WERI-Rb-1 (cell line): ENCODE data around the gene PSTPIP1.

Experiments used
- DNase-seq: peaks from one replicate; pipeline ENCODE4 v3.0.0-alpha.2; 2020
- H3K27ac ChIP-seq: fragments of 250-450 bp; sonication (Bioruptor Pico); 2 replicates; pipeline ENCODE4 v1.5.1; 2020; ENCODE audit warnings: mild to moderate bottlenecking, moderate library complexity
- H3K27me3 ChIP-seq: fragments of 250-450 bp; sonication (Bioruptor Pico); 2 replicates; pipeline ENCODE4 v1.5.1; 2021; ENCODE audit warnings: mild to moderate bottlenecking, low read depth, moderate library complexity; ENCODE audit not compliant: insufficient read depth, severe bottlenecking
- H3K36me3 ChIP-seq: fragments of 250-450 bp; sonication (Bioruptor Pico); 2 replicates; pipeline ENCODE4 v1.5.1; 2020; ENCODE audit warnings: mild to moderate bottlenecking, moderate library complexity
- H3K4me3 ChIP-seq: 2 replicates; pipeline ENCODE4 v1.5.1; 2011; ENCODE audit warnings: low read depth, mild to moderate bottlenecking, control low read depth, low read length
- H3K9me3 ChIP-seq: fragments of 250-450 bp; sonication (Bioruptor Pico); 2 replicates; pipeline ENCODE4 v1.5.1; 2021; ENCODE audit warnings: mild to moderate bottlenecking, moderate library complexity; ENCODE audit not compliant: severe bottlenecking
- TF ChIP-seq, protein P1 (sequence below): IDR thresholded peaks from 2 replicates; pipeline ENCODE4 v1.5.1; 2011; ENCODE audit warnings: low read depth, mild to moderate bottlenecking, control low read depth, inconsistent platforms, low read length

PSTPIP1 gene

DNA sequence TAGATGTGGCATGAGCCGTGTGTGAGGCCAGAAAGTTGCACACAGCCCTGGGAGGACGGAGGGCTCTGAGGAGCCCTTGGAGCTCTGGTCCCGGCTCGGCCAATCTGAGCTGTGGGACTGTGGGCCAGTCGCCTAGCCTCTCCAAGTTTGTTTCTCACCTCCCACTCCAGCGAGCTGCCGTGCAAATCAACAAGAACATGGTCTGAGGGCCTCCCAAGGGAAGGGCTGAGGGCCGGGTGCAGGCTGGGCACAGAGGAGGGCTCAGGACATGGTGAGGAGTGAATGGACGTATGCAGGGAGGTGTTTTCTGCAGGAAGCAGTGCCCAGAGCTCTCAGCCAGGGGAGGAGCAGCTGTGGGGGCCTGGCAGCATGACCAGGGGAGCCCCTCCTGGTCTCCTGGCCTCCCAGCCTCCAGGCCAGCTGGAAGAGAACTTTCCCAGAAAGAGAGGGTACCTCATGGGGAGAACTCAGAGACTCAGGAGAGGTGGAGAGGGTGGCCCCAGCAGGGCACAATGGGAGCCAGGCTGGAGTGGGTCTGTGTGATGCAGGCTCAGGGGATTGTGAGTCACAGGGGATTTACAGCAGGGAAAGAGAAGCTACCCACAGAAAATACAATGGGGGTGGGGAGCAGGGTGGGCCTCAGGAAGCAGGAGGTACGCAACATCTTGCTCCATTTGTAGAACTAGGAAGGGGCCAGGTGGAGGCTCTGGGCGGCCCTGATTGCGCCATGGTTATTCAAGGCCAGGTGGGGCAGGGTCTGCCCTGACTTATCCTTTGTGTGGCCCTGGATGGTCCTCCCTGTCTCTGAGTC, 24.8 kb downstream of the PSTPIP1 start:
- TF ChIP-seq, protein P1, sequence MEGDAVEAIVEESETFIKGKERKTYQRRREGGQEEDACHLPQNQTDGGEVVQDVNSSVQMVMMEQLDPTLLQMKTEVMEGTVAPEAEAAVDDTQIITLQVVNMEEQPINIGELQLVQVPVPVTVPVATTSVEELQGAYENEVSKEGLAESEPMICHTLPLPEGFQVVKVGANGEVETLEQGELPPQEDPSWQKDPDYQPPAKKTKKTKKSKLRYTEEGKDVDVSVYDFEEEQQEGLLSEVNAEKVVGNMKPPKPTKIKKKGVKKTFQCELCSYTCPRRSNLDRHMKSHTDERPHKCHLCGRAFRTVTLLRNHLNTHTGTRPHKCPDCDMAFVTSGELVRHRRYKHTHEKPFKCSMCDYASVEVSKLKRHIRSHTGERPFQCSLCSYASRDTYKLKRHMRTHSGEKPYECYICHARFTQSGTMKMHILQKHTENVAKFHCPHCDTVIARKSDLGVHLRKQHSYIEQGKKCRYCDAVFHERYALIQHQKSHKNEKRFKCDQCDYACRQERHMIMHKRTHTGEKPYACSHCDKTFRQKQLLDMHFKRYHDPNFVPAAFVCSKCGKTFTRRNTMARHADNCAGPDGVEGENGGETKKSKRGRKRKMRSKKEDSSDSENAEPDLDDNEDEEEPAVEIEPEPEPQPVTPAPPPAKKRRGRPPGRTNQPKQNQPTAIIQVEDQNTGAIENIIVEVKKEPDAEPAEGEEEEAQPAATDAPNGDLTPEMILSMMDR, result no peak
- Histone ChIP-seq H3K27ac (no peak overlapping the region), H3K36me3 (no peaks in the 10 kb centered on the region), H3K9me3 (no peaks in the 10 kb centered on the region), H3K4me3 (no peak overlapping the region), H3K27me3 (no peaks in the 10 kb centered on the region)
- DNase-seq, result no peak

DNA sequence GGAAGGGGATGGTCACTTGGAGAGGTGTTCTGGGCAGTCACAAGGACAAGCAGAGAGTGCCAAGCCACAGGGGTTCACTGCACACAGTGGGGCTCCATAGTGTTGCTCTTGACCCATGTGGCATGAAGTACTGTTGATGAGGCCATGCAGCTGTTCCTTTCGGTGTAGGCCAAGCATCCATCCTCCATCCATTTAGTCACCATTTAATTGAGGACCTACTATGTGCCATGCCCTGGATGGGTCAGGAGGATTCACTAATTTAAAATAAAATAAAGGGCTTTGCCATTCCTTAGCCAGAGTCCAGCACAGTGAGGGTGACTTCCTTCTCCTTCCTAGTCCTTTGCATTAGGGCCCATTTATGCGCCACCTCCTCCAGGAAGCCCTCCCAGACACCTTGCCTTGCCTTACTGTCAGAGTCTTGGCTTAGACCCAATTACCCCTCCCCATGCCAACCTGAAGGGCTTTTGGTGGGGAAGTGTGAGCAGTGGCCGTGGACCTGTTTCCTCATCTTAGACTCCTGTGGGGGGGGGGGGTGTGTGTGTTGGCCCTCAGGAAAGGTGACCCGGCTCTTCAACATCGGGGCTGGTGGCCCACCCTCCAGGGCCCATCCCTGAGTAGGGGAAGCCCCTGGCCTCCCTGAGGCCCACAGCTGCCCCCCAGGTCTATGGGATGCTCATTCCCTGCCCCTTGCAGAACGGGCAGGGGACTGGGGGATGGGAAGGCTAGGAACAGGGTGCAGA, 25.6 kb downstream of the PSTPIP1 start:
- no peaks in the 10 kb centered on the region for H3K36me3 ChIP-seq
- no peaks in the 10 kb centered on the region for H3K9me3 ChIP-seq
- TF ChIP-seq, protein P1, result no peak
- no peak overlapping the region for H3K4me3 ChIP-seq
- DNase-seq, result no peak
- H3K27me3 ChIP-seq, result no peaks in the 10 kb centered on the region
- H3K27ac ChIP-seq, result no peak overlapping the region

GRCh38 chr15:77021088-77021481, 26.2 kb downstream of the PSTPIP1 start:
- TF ChIP-seq, protein P1, result no peak
- H3K27me3 ChIP-seq, result no peaks in the 10 kb centered on the region
- H3K36me3 ChIP-seq, result no peaks in the 10 kb centered on the region
- no peaks in the 10 kb centered on the region for H3K9me3 ChIP-seq
- no peak overlapping the region for H3K4me3 ChIP-seq
- no peak for DNase-seq
- no peak overlapping the region for H3K27ac ChIP-seq

GRCh38 chr15:77021803-77022381, 27.0 kb downstream of the PSTPIP1 start:
- DNase-seq, result no peak
- Histone ChIP-seq H3K4me3 (no peak overlapping the region), H3K9me3 (no peaks in the 10 kb centered on the region), H3K36me3 (no peaks in the 10 kb centered on the region), H3K27ac (peak overlapping the region; percentile 29; the same call in 1 of the 2 replicates), H3K27me3 (no peaks in the 10 kb centered on the region)
- TF ChIP-seq, protein P1, result no peak

DNA sequence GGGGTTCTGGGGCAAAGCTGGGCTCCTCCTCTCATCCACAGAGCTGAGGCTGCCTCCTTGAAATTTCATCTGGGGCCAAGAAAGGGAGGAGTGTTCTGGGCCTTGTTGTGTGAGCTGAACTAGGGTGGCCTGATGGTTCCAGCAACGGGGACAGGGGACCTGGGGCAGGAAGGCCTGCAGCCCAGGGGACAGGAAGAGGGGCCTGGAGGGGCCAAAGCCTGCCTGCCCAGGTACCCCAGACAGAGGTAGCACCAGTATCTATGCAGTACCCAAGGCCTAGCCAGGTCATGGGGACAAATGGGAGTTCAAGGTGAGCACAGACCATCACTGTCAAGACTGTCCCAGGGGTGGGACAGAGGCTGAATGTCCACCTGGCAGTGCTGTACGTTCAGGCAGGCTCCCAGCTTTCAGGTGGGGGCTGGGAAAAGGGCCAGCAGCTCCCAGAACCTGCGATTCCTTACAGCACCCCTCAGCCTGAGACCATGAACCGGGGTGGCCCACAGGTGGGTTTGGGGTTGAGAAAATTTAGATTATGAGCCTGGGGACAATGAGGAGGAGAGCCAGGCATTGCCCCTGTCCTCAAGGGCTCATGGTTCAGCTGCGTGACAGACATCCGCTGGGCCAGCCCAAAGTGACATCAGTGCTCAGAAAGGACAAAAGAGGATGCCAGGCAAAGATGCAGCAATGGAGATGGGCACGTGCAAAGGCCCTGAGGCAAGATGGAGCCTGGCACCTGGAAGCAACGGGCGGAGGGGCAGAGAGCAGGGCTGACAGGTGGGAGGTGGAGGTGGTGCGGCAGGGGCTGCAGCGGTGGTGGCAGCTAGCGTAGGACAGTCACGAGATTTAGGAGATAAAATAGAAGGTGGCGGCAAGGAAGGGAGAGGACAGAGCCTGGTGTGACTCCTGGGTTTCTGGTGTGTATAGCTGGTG, 28.0 kb downstream of the PSTPIP1 start:
- H3K27ac ChIP-seq, result peak overlapping the region; percentile 29; the same call in 1 of the 2 replicates
- TF ChIP-seq, protein P1, result no peak
- no peaks in the 10 kb centered on the region for H3K36me3 ChIP-seq
- H3K4me3 ChIP-seq, result no peak overlapping the region
- DNase-seq, result no peak
- no peaks in the 10 kb centered on the region for H3K27me3 ChIP-seq
- H3K9me3 ChIP-seq, result no peaks in the 10 kb centered on the region
